Measurements from ENCODE around the gene FAM222B.

The FAM222B gene

DNA sequence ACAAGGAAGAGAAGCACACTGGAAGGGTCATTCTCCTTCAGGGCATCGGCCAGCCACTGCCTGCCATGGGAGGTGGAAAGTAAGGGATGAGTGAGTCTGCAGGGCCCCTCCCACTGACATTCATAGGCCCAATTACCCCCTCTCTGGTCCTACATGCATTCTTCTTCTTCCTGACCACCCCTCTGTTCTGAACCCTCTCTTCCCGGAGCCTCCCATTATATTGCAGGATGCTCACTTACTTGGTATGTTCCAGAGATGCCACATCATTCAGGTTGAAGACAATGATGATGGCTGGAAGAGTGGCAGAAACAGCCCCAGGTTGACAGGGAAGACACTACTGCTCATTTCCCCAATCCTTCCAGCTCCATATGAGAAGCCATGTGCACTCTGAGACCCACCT lies 127.4 kb downstream of the FAM222B start:
- TF ChIP-seq, protein P1, sequence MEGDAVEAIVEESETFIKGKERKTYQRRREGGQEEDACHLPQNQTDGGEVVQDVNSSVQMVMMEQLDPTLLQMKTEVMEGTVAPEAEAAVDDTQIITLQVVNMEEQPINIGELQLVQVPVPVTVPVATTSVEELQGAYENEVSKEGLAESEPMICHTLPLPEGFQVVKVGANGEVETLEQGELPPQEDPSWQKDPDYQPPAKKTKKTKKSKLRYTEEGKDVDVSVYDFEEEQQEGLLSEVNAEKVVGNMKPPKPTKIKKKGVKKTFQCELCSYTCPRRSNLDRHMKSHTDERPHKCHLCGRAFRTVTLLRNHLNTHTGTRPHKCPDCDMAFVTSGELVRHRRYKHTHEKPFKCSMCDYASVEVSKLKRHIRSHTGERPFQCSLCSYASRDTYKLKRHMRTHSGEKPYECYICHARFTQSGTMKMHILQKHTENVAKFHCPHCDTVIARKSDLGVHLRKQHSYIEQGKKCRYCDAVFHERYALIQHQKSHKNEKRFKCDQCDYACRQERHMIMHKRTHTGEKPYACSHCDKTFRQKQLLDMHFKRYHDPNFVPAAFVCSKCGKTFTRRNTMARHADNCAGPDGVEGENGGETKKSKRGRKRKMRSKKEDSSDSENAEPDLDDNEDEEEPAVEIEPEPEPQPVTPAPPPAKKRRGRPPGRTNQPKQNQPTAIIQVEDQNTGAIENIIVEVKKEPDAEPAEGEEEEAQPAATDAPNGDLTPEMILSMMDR (IDR thresholded peaks at IDR 0.05; ENCODE audit: low read depth, low read length), result no peak
- H3K27me3 ChIP-seq (ENCODE audit: insufficient read depth, low read depth, severe bottlenecking), result no peaks in the 10 kb centered on the region
- no peak overlapping the region for H3K4me3 ChIP-seq (ENCODE audit: low read depth, low read length)
- peaks cover 4% of the 10 kb centered on the region for H3K36me3 ChIP-seq
- H3K27ac ChIP-seq, result no peak overlapping the region
- H3K9me3 ChIP-seq (ENCODE audit: severe bottlenecking), result no peaks in the 10 kb centered on the region
- DNase-seq, result no peak

DNA sequence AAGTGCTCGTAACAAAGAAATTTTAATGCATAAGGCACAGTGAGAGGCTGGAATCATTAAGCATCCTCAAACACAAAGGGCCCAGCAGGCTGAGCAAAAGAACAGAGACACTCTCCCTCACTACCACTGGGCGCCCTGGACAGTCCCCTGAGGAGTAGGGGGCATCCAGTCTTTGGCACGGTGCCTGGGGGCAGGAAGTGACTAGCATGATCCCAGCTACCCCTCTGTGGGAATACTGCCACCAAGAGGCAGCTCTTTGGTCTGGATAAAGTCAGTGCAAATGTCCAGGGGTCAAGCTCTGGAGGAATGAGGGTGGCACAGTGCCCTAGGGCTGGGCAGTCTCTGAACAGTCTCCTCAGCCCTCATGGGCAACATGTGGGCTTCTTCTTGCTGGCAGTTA lies 128.3 kb downstream of the FAM222B start:
- Histone ChIP-seq H3K36me3 (no peaks in the 10 kb centered on the region), H3K27me3 (ENCODE audit: insufficient read depth, low read depth, severe bottlenecking) (no peaks in the 10 kb centered on the region), H3K27ac (no peak overlapping the region), H3K9me3 (ENCODE audit: severe bottlenecking) (no peaks in the 10 kb centered on the region), H3K4me3 (ENCODE audit: low read depth, low read length) (no peak overlapping the region)
- DNase-seq, result no peak
- TF ChIP-seq, protein P1 (IDR thresholded peaks at IDR 0.05; ENCODE audit: low read depth, low read length), result 0 out of 2 replicates have a peak, but pooled peaks have one; percentile 20

DNA sequence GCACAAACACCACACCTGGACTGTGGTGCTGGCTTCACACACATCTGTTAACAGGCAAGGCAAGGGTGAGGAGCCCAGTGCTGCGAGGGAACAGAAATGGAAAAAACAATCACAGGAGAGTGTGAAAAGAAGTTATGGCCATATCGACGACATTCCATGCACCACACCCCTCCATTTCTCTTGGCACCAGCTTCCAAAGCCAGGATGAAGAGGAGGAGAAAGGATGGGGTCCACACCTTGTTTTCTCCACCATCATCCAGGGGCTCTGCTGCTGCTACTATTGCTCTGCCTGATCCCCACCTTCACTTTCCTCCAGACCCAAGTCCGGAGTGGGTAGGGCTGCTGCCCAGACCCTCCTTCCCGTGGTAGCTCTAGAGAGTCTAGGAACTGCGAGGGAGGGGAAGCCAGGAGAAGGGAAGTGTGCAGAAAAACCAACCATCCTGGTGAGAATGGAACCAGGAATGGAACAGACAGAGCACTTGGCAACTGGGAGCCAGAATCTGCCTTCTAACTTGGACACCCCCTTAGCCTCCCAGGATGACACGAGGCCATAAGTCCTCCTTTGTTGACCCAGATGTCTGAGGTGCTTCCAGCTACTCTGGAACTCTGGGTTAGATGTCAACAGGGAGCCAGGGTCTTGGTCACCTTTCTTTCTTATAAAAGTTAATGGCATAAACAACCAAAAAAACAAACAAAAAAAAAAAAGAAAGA lies 129.7 kb downstream of the FAM222B start:
- Histone ChIP-seq H3K9me3 (ENCODE audit: severe bottlenecking) (no peaks in the 10 kb centered on the region), H3K4me3 (ENCODE audit: low read depth, low read length) (no peak overlapping the region)

DNA sequence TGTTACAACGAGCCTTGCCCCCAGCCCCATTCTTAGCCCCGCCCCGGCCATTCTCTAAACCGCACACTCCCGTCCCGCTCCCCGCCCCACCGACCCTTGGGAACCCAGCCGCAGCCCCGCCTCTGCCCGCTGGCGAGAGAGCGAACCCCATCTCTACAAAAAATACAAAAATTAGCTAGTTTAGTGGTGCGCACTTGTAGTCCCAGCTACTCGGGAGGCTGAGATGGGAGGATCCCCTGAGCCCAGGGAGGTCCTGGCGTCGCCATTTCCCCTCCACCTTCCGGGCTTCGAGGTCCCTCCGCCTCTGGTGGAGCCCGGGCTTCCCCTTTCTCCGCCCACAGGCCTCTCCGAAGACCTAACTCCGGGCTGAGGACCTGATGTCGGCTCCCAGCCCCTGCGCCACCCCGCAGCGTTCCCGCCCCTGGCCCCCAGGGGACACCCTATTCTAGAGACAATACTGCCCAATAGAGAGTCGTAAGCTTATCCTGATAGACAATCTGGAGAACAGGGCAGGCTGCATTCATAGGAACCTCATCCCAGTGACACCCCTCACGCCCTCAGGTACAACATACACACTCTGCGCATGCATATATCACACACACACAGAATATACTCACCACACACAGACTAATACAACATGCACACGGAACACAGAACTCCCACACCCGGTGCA lies 130.4 kb downstream of the FAM222B start:
- no peak for DNase-seq
- TF ChIP-seq, protein P1 (IDR thresholded peaks at IDR 0.05; ENCODE audit: low read depth, low read length), result no peak
- peaks cover 4% of the 10 kb centered on the region; the same call in 1 of the 2 replicates for H3K36me3 ChIP-seq
- H3K4me3 ChIP-seq (ENCODE audit: low read depth, low read length), result no peak overlapping the region
- H3K27me3 ChIP-seq (ENCODE audit: insufficient read depth, low read depth, severe bottlenecking), result no peaks in the 10 kb centered on the region
- no peak overlapping the region for H3K27ac ChIP-seq
- no peaks in the 10 kb centered on the region for H3K9me3 ChIP-seq (ENCODE audit: severe bottlenecking)

More for the DNA sequence above, 129.7 kb downstream of the FAM222B start:
- no peak overlapping the region for H3K27ac ChIP-seq
- no peaks in the 10 kb centered on the region for H3K36me3 ChIP-seq
- H3K27me3 ChIP-seq (ENCODE audit: insufficient read depth, low read depth, severe bottlenecking), result no peaks in the 10 kb centered on the region
- TF ChIP-seq, protein P1 (IDR thresholded peaks at IDR 0.05; ENCODE audit: low read depth, low read length), result no peak
- DNase-seq, result no peak

DNA sequence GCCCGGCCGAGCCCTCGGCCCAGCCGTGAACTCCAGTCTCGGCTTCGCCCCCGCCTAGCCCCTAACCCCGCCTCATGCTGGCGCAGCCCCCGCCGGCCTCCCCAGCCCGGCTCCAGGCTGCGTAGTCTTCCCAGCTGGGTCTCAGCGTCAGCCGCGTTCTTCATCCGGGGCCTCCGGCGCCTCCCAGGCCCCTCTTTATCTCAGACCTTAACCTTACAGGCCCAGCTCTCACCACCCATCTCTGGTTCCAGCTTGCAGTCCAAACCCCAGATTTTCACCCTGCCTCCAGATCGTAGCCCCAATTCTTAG lies 130.9 kb downstream of the FAM222B start, which contains the start of gene PROCA1:
Gene PROCA1, minus strand, starts transcription at position 166 of the 309 bp plus-strand sequence. CDS start 228 bp downstream, outside the sequence.
- Histone ChIP-seq H3K27ac (no peak within 1 kb of the TSS), H3K9me3 (ENCODE audit: severe bottlenecking) (no peaks in the 10 kb centered on the region), H3K36me3 (peaks cover 6% of the 10 kb centered on the region; the same call in 1 of the 2 replicates), H3K4me3 (ENCODE audit: low read depth, low read length) (no peak within 1 kb of the TSS), H3K27me3 (ENCODE audit: insufficient read depth, low read depth, severe bottlenecking) (no peaks in the 10 kb centered on the region)
- DNase-seq, result no peak
- TF ChIP-seq, protein P1 (IDR thresholded peaks at IDR 0.05; ENCODE audit: low read depth, low read length), result no peak

Data from WERI-Rb-1 (cell line).